ENCODE measurements around the gene TOMT.

The TOMT gene

DNA sequence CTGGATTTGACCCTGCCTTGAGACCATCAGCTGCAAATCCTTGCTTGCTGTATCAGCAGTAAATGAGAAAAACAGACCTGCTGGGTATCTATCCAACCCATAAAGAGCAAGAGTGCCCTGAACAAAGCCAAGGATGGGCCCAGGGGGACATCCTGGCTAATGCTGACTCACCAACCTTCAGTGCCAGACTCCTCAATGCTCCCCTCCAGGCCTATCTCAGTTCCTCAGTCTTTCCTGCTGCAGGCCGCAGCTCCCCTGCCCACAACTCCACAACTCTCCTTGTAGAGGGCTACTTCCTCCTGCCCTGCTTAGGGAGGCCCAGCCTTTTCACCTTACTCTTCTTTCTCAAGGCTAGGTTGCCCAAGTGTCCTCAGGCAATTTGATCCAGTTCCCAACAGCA lies 5.3 kb upstream of the TOMT start:
- in situ Hi-C loops (cut with HindIII; ENCODE audit: low sequenced_read_pairs), result loop anchor here (25.0 kb wide), 1 partner anchor 88 kb away; no protein-coding TSS in a partner anchor
- DNase-seq (ENCODE audit: low read depth), result no peak
- TF ChIP-seq, protein P1, sequence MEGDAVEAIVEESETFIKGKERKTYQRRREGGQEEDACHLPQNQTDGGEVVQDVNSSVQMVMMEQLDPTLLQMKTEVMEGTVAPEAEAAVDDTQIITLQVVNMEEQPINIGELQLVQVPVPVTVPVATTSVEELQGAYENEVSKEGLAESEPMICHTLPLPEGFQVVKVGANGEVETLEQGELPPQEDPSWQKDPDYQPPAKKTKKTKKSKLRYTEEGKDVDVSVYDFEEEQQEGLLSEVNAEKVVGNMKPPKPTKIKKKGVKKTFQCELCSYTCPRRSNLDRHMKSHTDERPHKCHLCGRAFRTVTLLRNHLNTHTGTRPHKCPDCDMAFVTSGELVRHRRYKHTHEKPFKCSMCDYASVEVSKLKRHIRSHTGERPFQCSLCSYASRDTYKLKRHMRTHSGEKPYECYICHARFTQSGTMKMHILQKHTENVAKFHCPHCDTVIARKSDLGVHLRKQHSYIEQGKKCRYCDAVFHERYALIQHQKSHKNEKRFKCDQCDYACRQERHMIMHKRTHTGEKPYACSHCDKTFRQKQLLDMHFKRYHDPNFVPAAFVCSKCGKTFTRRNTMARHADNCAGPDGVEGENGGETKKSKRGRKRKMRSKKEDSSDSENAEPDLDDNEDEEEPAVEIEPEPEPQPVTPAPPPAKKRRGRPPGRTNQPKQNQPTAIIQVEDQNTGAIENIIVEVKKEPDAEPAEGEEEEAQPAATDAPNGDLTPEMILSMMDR (IDR thresholded peaks at IDR 0.05; ENCODE audit: low read depth, low read length, missing control alignments), result no peak
- H3K4me3 ChIP-seq (ENCODE audit: low read depth, low read length), result no peak overlapping the region

- TF ChIP-seq, protein P1 (IDR thresholded peaks at IDR 0.05; ENCODE audit: low read depth, low read length, missing control alignments), result no peak
- H3K4me3 ChIP-seq (ENCODE audit: low read depth, low read length), result peak overlapping the region; percentile 84
- in situ Hi-C loops (cut with HindIII; ENCODE audit: low sequenced_read_pairs), result loop anchor here (25.0 kb wide), 1 partner anchor 90 kb away; no protein-coding TSS in a partner anchor
- no peak for DNase-seq (ENCODE audit: low read depth)
These were observed 3.6 kb upstream of the TOMT start for GRCh38 chr11:72102162-72102561.

GRCh38 chr11:72102631-72102945 lies 3.1 kb upstream of the TOMT start:
- no peak for DNase-seq (ENCODE audit: low read depth)
- H3K4me3 ChIP-seq (ENCODE audit: low read depth, low read length), result peak overlapping the region; percentile 84
- in situ Hi-C loops (cut with HindIII; ENCODE audit: low sequenced_read_pairs), result loop anchor here (25.0 kb wide), 1 partner anchor 90 kb away; no protein-coding TSS in a partner anchor
- TF ChIP-seq, protein P1 (IDR thresholded peaks at IDR 0.05; ENCODE audit: low read depth, low read length, missing control alignments), result no peak

GRCh38 chr11:72102946-72103753 lies 2.6 kb upstream of the TOMT start, which contains the start of gene LAMTOR1:
Gene LAMTOR1 (minus strand): TSS chr11:72103297. CDS start chr11:72103224, 73 bp downstream.
- in situ Hi-C loops (cut with HindIII; ENCODE audit: low sequenced_read_pairs), result loop anchor here (25.0 kb wide), 1 partner anchor 91 kb away; no protein-coding TSS in a partner anchor
- TF ChIP-seq, protein P1 (IDR thresholded peaks at IDR 0.05; ENCODE audit: low read depth, low read length, missing control alignments), result peak; percentile 44
- peak within 1 kb of the TSS; percentile 84 for H3K4me3 ChIP-seq (ENCODE audit: low read depth, low read length)
- peak; percentile 97 for DNase-seq (ENCODE audit: low read depth)

GRCh38 chr11:72103754-72104167 lies 2.0 kb upstream of the TOMT start:
- TF ChIP-seq, protein P1 (IDR thresholded peaks at IDR 0.05; ENCODE audit: low read depth, low read length, missing control alignments), result no peak
- no peak for DNase-seq (ENCODE audit: low read depth)
- H3K4me3 ChIP-seq (ENCODE audit: low read depth, low read length), result peak overlapping the region; percentile 84
- in situ Hi-C loops (cut with HindIII; ENCODE audit: low sequenced_read_pairs), result loop anchor here (25.0 kb wide), 1 partner anchor 91 kb away; no protein-coding TSS in a partner anchor

DNA sequence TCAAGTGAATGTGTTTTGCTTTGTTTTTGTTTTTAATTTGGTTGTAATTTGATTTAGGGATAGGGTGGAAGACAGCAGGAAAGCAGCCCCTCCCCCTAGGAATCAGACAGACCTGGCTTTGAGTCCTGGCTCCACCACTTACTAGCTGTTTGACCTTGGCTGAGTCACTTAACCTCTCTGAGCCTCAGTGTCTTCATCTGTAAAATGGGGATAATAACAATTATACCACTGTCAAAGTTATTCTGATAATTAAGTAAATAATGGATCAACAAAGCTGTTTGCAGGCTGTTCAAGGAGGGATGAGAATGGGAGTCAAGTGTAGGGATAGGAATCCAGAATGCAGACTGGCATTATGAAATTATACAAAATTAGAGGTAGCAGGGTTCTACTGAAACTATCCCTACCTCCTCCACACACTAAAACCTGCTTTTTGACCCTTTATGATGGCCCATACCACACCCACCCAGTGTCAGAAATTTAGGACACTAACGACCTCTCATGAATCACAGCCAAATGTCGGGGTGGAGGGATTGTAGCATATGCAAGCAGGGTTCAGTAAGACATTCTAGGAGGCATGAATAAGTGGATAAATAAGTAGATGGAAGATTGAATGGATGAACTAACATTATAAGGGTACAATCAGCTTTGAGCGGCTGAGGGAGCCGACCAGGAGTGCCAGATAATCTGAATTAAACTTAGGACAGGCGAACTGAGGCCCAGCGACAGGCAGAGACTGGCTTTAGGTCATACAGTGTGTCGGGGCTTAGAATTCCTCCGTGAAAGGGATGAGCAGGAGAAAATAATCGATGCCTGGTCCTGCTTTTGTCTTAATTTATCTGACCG lies 5.8 kb downstream of the TOMT start:
- TF ChIP-seq, protein P1 (IDR thresholded peaks at IDR 0.05; ENCODE audit: low read depth, low read length, missing control alignments), result no peak
- in situ Hi-C loops (cut with HindIII; ENCODE audit: low sequenced_read_pairs), result loop anchor here (25.0 kb wide), 1 partner anchor 99 kb away; no protein-coding TSS in a partner anchor
- no peak for DNase-seq (ENCODE audit: low read depth)
- H3K4me3 ChIP-seq (ENCODE audit: low read depth, low read length), result peak overlapping the region; percentile 60
